ENCODE results near the gene PAX6. TPM values are rescaled to one million over a fixed set of nuclear protein-coding genes. Genes with fewer than 3 reads are reported as not detected.
"Not testable (repeated sequence)": the region's sequence is repeated elsewhere in the genome, so short reads cannot be mapped to it uniquely, and the experiment has no call there.

The PAX6 gene
- total RNA-seq, 1 experiment from 2014 or later = 12.4 TPM

- Histone ChIP-seq H3K9me3 (no peaks in the 10 kb centered on the region), H3K27me3 (no peaks in the 10 kb centered on the region), H3K4me3 (no peak overlapping the region), H3K36me3 (no peaks in the 10 kb centered on the region)
- no peak for DNase-seq
Observed at GRCh38 chr11:31767066-31767465, 44.1 kb downstream of the PAX6 start.

- Histone ChIP-seq H3K27me3 (no peaks in the 10 kb centered on the region), H3K36me3 (no peaks in the 10 kb centered on the region), H3K4me3 (no peak overlapping the region), H3K9me3 (no peaks in the 10 kb centered on the region)
- DNase-seq = no peak
Observed at GRCh38 chr11:31764766-31765165, 46.4 kb downstream of the PAX6 start.

GRCh38 chr11:31764261-31764660, 46.9 kb downstream of the PAX6 start:
- no peaks in the 10 kb centered on the region for H3K9me3 ChIP-seq
- no peaks in the 10 kb centered on the region for H3K27me3 ChIP-seq
- H3K36me3 ChIP-seq = no peaks in the 10 kb centered on the region
- no peak for DNase-seq
- H3K4me3 ChIP-seq = no peak overlapping the region

GRCh38 chr11:31763296-31763695, 47.8 kb downstream of the PAX6 start:
- Histone ChIP-seq H3K36me3 (no peaks in the 10 kb centered on the region), H3K4me3 (no peak overlapping the region), H3K27me3 (no peaks in the 10 kb centered on the region), H3K9me3 (no peaks in the 10 kb centered on the region)
- DNase-seq = no peak

GRCh38 chr11:31761636-31762035, 49.5 kb downstream of the PAX6 start:
- DNase-seq = peak; percentile 44
- Histone ChIP-seq H3K27me3 (no peaks in the 10 kb centered on the region), H3K9me3 (no peaks in the 10 kb centered on the region), H3K36me3 (no peaks in the 10 kb centered on the region), H3K4me3 (no peak overlapping the region)

GRCh38 chr11:31757260-31757835, 53.8 kb downstream of the PAX6 start:
- H3K36me3 ChIP-seq = no peaks in the 10 kb centered on the region
- no peaks in the 10 kb centered on the region for H3K27me3 ChIP-seq
- no peak overlapping the region for H3K4me3 ChIP-seq
- H3K9me3 ChIP-seq = no peaks in the 10 kb centered on the region
- no peak for DNase-seq

GRCh38 chr11:31747581-31747980, 63.5 kb downstream of the PAX6 start:
- Histone ChIP-seq H3K27me3 (no peaks in the 10 kb centered on the region), H3K9me3 (no peaks in the 10 kb centered on the region), H3K36me3 (no peaks in the 10 kb centered on the region), H3K4me3 (no peak overlapping the region)
- no peak for DNase-seq

GRCh38 chr11:31740731-31741368, 70.3 kb downstream of the PAX6 start:
- not testable (repeated sequence) for H3K4me3 ChIP-seq, DNase-seq, H3K9me3 ChIP-seq, H3K36me3 ChIP-seq, H3K27me3 ChIP-seq

GRCh38 chr11:31740131-31740530, 71.0 kb downstream of the PAX6 start:
- no peak for DNase-seq

More at GRCh38 chr11:31740131-31740530, 71.0 kb downstream of the PAX6 start:
- H3K27me3 ChIP-seq = no peaks in the 10 kb centered on the region
- no peaks in the 10 kb centered on the region for H3K36me3 ChIP-seq
- H3K4me3 ChIP-seq = no peak overlapping the region
- H3K9me3 ChIP-seq = no peaks in the 10 kb centered on the region

Measured in MG63 (cell line).